Right renal pelvis (tissue), 4 donors: ENCODE measurements around the gene NUP210L. TPM values are rescaled to one million over a fixed set of nuclear protein-coding genes. Genes with fewer than 3 reads are reported as not detected.
"Not testable (repeated sequence)": the region's sequence is repeated elsewhere in the genome, so short reads cannot be mapped to it uniquely, and the experiment has no call there.

Source experiments
- DNase-seq, 4 donors: peaks; one replicate each; pipeline ENCODE4 v3.0.0-alpha.2; 2013; ENCODE audit warnings: low read depth in 4 of 4, low spot score in 3 of 4, missing footprints in 1 of 4
- polyA plus RNA-seq, 4 donors: library from polyadenylated mRNA; unstranded; fragments of 120-200 nt; gene quantifications; one replicate each; pipeline ENCODE4 v1.2.1, GENCODE V29; 2013; ENCODE audit not compliant: insufficient read length in 4 of 4

NUP210L gene
- polyA plus RNA-seq, 4 donors, result 0.03 to 0.09 (median 0.05) TPM

GRCh38 chr1:154104433-154105082 is 50.3 kb downstream of the NUP210L start:
- no peak for DNase-seq

GRCh38 chr1:154100141-154100540 is 54.7 kb downstream of the NUP210L start:
- DNase-seq, result not testable (repeated sequence)

- DNase-seq, result no peak
Measured at GRCh38 chr1:154097873-154098272, 57.0 kb downstream of the NUP210L start.

GRCh38 chr1:154095456-154096060 is 59.3 kb downstream of the NUP210L start:
- DNase-seq, result no peak

- no peak for DNase-seq
Measured at GRCh38 chr1:154094411-154094810, 60.5 kb downstream of the NUP210L start.

GRCh38 chr1:154093699-154094098 is 61.2 kb downstream of the NUP210L start:
- no peak for DNase-seq

GRCh38 chr1:154091706-154092105 is 63.2 kb downstream of the NUP210L start:
- DNase-seq, result no peak

GRCh38 chr1:154087574-154087973 is 67.3 kb downstream of the NUP210L start:
- DNase-seq, result no peak

- not testable (repeated sequence) for DNase-seq
Measured at GRCh38 chr1:154083057-154083456, 71.8 kb downstream of the NUP210L start.

- no peak for DNase-seq
Measured at GRCh38 chr1:154081386-154082126, 73.3 kb downstream of the NUP210L start.

GRCh38 chr1:154076413-154076812 is 78.5 kb downstream of the NUP210L start:
- DNase-seq, result no peak

- DNase-seq, result no peak
Measured at GRCh38 chr1:154075746-154076145, 79.1 kb downstream of the NUP210L start.

GRCh38 chr1:154062309-154062708 is 92.6 kb downstream of the NUP210L start:
- no peak for DNase-seq

- DNase-seq, result not testable (repeated sequence)
Measured at GRCh38 chr1:154047436-154047835, 107.4 kb downstream of the NUP210L start.

- DNase-seq, result not testable (repeated sequence)
Measured at GRCh38 chr1:154033697-154034096, 121.2 kb downstream of the NUP210L start.

GRCh38 chr1:154019940-154020339 is 134.9 kb downstream of the NUP210L start:
- DNase-seq, result no peak

- DNase-seq, result no peak
Measured at GRCh38 chr1:154019269-154019668, 135.6 kb downstream of the NUP210L start.

GRCh38 chr1:154014154-154014907 is 140.5 kb downstream of the NUP210L start:
- no peak for DNase-seq

- not testable (repeated sequence) for DNase-seq
Measured at GRCh38 chr1:154012543-154012942, 142.3 kb downstream of the NUP210L start.

- no peak for DNase-seq
Measured at GRCh38 chr1:154012129-154012528, 142.7 kb downstream of the NUP210L start.

GRCh38 chr1:154006136-154006535 is 148.7 kb downstream of the NUP210L start:
- DNase-seq, result no peak
